Neural cell (in vitro differentiated cells): ENCODE results near the gene CST9.

ENCODE experiments used
- EZH2 ChIP-seq: fragments of 200-600, 300-800 bp; shearing (Covaris generic), sonication (generic); IDR thresholded peaks from 2 replicates; pipeline ENCODE4 v1.6.1; 2014; ENCODE audit warnings: antibody characterized with exemption, low read length, borderline replicate concordance, mild to moderate bottlenecking; ENCODE audit not compliant: insufficient read depth, poor library complexity, severe bottlenecking
- MXI1 ChIP-seq: fragments of 450-650 bp; conservative IDR thresholded peaks from 2 replicates; pipeline ENCODE4 v1.6.1; 2014; ENCODE audit warnings: antibody characterized with exemption, mild to moderate bottlenecking; ENCODE audit not compliant: poor library complexity, severe bottlenecking
- POLR2AphosphoS5 ChIP-seq: IDR thresholded peaks from 2 replicates; pipeline ENCODE4 v1.6.1; 2012
- SMC3 ChIP-seq: fragments of 450-650 bp; conservative IDR thresholded peaks from 2 replicates; pipeline ENCODE4 v1.6.1; 2014; ENCODE audit warnings: antibody characterized with exemption, mild to moderate bottlenecking, moderate library complexity; ENCODE audit not compliant: poor library complexity
- TAF1 ChIP-seq: IDR thresholded peaks from 2 replicates; pipeline ENCODE4 v1.6.1; 2012; ENCODE audit warnings: low read depth
- TF ChIP-seq, protein P1 (sequence below): fragments of 450-650 bp; IDR thresholded peaks from 2 replicates; pipeline ENCODE4 v1.5.1; 2014; ENCODE audit warnings: antibody characterized with exemption, mild to moderate bottlenecking, moderate library complexity; ENCODE audit not compliant: poor library complexity, severe bottlenecking
- TF ChIP-seq, protein P2 (sequence below): IDR thresholded peaks from 2 replicates; pipeline ENCODE4 v1.6.1; 2012; ENCODE audit warnings: borderline replicate concordance

DNA sequence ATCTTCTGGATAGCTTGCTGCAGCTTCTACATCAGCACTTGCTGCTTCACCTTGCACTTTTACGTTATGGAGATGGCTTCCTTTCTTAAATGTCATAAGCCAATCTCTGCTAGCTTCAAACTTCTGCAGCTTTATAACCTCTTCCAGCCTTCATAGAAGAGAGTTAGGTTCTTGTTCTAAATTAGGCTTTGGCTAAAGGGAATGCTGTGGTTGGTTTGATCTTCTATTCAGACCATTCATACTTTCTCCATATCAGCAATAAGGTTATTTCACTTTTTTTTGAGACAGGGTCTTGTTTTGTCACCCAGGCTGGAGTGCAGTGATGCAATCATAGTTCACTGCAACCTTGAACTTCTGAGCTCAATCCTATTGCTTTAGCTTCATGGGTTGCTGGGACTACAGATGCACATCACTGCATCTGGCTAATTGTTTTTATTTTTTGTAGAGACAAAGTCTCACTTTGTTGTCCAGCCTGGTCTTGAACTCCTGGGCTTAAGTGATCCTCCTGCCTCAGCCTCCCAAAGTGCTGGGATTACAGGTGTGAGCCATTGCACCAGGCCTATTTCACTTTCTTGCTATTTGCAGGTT, 44.2 kb upstream of the CST9 start:
- TF ChIP-seq, protein P1, sequence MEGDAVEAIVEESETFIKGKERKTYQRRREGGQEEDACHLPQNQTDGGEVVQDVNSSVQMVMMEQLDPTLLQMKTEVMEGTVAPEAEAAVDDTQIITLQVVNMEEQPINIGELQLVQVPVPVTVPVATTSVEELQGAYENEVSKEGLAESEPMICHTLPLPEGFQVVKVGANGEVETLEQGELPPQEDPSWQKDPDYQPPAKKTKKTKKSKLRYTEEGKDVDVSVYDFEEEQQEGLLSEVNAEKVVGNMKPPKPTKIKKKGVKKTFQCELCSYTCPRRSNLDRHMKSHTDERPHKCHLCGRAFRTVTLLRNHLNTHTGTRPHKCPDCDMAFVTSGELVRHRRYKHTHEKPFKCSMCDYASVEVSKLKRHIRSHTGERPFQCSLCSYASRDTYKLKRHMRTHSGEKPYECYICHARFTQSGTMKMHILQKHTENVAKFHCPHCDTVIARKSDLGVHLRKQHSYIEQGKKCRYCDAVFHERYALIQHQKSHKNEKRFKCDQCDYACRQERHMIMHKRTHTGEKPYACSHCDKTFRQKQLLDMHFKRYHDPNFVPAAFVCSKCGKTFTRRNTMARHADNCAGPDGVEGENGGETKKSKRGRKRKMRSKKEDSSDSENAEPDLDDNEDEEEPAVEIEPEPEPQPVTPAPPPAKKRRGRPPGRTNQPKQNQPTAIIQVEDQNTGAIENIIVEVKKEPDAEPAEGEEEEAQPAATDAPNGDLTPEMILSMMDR, result no peak
- TF ChIP-seq POLR2AphosphoS5, result no peak
- no peak for TF ChIP-seq EZH2
- TF ChIP-seq SMC3, result no peak
- no peak for TF ChIP-seq MXI1
- TF ChIP-seq TAF1, result no peak
- TF ChIP-seq, protein P2, sequence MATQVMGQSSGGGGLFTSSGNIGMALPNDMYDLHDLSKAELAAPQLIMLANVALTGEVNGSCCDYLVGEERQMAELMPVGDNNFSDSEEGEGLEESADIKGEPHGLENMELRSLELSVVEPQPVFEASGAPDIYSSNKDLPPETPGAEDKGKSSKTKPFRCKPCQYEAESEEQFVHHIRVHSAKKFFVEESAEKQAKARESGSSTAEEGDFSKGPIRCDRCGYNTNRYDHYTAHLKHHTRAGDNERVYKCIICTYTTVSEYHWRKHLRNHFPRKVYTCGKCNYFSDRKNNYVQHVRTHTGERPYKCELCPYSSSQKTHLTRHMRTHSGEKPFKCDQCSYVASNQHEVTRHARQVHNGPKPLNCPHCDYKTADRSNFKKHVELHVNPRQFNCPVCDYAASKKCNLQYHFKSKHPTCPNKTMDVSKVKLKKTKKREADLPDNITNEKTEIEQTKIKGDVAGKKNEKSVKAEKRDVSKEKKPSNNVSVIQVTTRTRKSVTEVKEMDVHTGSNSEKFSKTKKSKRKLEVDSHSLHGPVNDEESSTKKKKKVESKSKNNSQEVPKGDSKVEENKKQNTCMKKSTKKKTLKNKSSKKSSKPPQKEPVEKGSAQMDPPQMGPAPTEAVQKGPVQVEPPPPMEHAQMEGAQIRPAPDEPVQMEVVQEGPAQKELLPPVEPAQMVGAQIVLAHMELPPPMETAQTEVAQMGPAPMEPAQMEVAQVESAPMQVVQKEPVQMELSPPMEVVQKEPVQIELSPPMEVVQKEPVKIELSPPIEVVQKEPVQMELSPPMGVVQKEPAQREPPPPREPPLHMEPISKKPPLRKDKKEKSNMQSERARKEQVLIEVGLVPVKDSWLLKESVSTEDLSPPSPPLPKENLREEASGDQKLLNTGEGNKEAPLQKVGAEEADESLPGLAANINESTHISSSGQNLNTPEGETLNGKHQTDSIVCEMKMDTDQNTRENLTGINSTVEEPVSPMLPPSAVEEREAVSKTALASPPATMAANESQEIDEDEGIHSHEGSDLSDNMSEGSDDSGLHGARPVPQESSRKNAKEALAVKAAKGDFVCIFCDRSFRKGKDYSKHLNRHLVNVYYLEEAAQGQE, result no peak
